Retinal pigment epithelial cell (primary cell): ENCODE results near the gene TP53BP1.

Experiments used
- DNase-seq: peaks from one replicate; pipeline ENCODE4 v3.0.0-alpha.2; 2010; ENCODE audit warnings: low read depth
- H3K4me3 ChIP-seq: 2 replicates; pipeline ENCODE4 v1.5.1; 2011; ENCODE audit warnings: mild to moderate bottlenecking, low read length, control low read depth, moderate library complexity
- TF ChIP-seq, protein P1 (sequence below): conservative IDR thresholded peaks from 2 replicates; pipeline ENCODE4 v1.5.1; 2011; ENCODE audit warnings: low read depth, low read length, control low read depth, inconsistent platforms

Gene TP53BP1

DNA sequence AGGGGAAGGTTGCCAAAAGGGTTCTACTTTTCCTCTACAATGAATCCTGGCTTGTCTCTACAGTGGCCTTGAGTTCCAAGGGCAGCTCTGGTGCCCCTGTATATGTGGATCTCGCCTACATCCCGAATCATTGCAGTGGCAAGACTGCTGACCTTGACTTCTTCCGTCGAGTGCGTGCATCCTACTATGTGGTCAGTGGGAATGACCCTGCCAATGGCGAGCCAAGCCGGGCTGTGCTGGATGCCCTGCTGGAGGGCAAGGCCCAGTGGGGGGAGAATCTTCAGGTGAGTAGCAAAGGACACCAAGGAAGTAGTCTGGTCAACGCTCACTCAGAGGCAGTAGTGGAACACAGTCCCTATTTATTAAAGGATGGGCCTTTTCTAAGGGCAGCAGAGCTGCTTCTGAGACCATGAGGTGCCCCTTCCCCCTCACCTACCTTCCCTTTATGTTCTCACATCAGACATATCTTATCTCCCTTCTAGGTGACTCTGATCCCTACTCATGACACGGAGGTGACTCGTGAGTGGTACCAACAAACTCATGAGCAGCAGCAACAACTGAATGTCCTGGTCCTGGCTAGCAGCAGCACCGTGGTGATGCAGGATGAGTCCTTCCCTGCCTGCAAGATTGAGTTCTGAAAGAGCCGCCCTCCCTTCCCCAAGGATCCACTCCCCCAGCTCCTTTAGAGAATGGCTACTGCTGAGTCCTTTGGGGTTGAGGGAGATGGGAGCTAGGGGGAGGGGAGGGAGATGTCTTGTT, 36.8 kb upstream of the TP53BP1 start:
- no peak overlapping the region for H3K4me3 ChIP-seq
- TF ChIP-seq, protein P1, sequence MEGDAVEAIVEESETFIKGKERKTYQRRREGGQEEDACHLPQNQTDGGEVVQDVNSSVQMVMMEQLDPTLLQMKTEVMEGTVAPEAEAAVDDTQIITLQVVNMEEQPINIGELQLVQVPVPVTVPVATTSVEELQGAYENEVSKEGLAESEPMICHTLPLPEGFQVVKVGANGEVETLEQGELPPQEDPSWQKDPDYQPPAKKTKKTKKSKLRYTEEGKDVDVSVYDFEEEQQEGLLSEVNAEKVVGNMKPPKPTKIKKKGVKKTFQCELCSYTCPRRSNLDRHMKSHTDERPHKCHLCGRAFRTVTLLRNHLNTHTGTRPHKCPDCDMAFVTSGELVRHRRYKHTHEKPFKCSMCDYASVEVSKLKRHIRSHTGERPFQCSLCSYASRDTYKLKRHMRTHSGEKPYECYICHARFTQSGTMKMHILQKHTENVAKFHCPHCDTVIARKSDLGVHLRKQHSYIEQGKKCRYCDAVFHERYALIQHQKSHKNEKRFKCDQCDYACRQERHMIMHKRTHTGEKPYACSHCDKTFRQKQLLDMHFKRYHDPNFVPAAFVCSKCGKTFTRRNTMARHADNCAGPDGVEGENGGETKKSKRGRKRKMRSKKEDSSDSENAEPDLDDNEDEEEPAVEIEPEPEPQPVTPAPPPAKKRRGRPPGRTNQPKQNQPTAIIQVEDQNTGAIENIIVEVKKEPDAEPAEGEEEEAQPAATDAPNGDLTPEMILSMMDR, result no peak
- no peak for DNase-seq

DNA sequence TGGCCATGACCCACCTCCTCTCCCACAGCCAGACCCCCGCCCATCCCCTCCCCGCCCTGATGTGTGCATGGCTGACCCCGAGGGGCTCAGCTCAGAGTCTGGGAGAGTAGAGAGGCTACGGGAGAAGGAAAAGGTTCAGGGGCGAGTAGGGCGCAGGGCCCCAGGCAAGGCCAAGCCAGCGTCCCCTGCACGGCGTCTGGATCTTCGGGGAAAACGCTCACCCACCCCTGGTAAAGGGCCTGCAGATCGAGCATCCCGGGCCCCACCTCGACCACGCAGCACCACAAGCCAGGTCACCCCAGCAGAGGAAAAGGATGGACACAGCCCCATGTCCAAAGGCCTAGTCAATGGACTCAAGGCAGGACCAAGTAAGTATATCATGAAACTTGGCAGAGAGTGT, 36.2 kb upstream of the TP53BP1 start:
- TF ChIP-seq, protein P1, result no peak

DNA sequence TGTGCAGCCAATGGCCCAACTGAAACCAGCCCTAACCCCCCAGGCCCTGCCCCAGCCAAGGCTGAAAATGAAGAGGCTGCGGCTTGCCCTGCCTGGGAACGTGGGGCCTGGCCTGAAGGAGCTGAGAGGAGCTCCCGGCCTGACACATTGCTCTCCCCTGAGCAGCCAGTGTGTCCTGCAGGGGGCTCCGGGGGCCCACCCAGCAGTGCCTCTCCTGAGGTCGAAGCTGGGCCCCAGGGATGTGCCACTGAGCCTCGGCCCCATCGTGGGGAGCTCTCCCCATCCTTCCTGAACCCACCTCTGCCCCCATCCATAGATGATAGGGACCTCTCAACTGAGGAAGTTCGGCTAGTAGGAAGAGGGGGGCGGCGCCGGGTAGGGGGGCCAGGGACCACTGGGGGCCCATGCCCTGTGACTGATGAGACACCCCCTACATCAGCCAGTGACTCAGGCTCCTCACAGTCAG, 35.6 kb upstream of the TP53BP1 start:
- H3K4me3 ChIP-seq, result no peak overlapping the region
- TF ChIP-seq, protein P1, result no peak
- DNase-seq, result no peak

More for the DNA sequence above, 36.2 kb upstream of the TP53BP1 start:
- no peak for DNase-seq
- no peak overlapping the region for H3K4me3 ChIP-seq

DNA sequence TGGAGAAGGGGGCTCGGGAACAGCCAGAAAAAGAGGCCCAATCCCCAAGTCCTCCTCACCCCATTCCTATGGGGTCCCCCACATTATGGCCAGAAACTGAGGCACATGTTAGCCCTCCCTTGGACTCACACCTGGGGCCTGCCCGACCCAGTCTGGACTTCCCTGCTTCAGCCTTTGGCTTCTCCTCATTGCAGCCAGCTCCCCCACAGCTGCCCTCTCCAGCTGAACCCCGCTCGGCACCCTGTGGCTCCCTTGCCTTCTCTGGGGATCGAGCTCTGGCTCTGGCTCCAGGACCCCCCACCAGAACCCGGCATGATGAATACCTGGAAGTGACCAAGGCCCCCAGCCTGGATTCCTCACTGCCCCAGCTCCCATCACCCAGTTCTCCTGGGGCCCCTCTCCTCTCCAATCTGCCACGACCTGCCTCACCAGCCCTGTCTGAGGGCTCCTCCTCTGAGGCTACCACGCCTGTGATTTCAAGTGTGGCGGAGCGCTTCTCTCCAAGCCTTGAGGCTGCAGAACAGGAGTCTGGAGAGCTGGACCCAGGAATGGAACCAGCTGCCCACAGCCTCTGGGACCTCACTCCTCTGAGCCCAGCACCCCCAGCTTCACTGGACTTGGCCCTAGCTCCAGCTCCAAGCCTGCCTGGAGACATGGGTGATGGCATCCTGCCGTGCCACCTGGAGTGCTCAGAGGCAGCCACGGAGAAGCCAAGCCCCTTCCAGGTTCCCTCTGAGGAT, 35.0 kb upstream of the TP53BP1 start:
- DNase-seq, result no peak
- TF ChIP-seq, protein P1, result no peak
- H3K4me3 ChIP-seq, result no peak overlapping the region

DNA sequence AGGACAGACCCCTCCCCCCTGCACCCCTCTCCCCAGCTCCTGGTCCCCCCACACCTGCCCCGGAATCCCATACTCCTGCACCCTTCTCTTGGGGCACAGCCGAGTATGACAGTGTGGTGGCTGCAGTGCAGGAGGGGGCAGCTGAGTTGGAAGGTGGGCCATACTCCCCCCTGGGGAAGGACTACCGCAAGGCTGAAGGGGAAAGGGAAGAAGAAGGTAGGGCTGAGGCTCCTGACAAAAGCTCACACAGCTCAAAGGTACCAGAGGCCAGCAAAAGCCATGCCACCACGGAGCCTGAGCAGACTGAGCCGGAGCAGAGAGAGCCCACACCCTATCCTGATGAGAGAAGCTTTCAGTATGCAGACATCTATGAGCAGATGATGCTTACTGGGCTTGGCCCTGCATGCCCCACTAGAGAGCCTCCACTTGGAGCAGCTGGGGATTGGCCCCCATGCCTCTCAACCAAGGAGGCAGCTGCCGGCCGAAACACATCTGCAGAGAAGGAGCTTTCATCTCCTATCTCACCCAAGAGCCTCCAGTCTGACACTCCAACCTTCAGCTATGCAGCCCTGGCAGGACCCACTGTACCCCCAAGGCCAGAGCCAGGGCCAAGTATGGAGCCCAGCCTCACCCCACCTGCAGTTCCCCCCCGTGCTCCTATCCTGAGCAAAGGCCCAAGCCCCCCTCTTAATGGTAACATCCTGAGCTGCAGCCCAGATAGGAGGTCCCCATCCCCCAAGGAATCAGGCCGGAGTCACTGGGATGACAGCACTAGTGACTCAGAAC, 34.3 kb upstream of the TP53BP1 start:
- DNase-seq, result no peak
- no peak overlapping the region for H3K4me3 ChIP-seq
- TF ChIP-seq, protein P1, result no peak

DNA sequence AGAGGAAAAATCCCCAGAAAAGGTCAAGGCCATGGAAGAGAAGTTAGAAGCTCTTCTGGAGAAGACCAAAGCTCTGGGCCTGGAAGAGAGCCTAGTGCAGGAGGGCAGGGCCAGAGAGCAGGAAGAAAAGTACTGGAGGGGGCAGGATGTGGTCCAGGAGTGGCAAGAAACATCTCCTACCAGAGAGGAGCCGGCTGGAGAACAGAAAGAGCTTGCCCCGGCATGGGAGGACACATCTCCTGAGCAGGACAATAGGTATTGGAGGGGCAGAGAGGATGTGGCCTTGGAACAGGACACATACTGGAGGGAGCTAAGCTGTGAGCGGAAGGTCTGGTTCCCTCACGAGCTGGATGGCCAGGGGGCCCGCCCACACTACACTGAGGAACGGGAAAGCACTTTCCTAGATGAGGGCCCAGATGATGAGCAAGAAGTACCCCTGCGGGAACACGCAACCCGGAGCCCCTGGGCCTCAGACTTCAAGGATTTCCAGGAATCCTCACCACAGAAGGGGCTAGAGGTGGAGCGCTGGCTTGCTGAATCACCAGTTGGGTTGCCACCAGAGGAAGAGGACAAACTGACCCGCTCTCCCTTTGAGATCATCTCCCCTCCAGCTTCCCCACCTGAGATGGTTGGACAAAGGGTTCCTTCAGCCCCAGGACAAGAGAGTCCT, 33.4 kb upstream of the TP53BP1 start:
- DNase-seq, result no peak
- H3K4me3 ChIP-seq, result no peak overlapping the region
- TF ChIP-seq, protein P1, result no peak
